ENCODE data around the gene TNRC6B. TPM values are rescaled to one million over a fixed set of nuclear protein-coding genes. Genes with fewer than 3 reads are reported as not detected.
"Not testable (repeated sequence)": the region's sequence is repeated elsewhere in the genome, so short reads cannot be mapped to it uniquely, and the experiment has no call there.

The TNRC6B gene
- total RNA-seq, 1 donor from 2014 or later, result 40.2 TPM

- intact Hi-C loops (cut with DNase I), result loop anchor here (10.0 kb wide), 1 partner anchor 226 kb away; no protein-coding TSS in a partner anchor
- DNase-seq (ENCODE audit: low spot score), result no peak
Measured at GRCh38 chr22:40270748-40271373, 93.1 kb downstream of the TNRC6B start.

- DNase-seq (ENCODE audit: low spot score), result no peak
- intact Hi-C loops (cut with DNase I), result loop anchor here (10.0 kb wide), 1 partner anchor 227 kb away; no protein-coding TSS in a partner anchor
Measured at GRCh38 chr22:40271440-40271839, 93.7 kb downstream of the TNRC6B start.

GRCh38 chr22:40273319-40273718 is 95.6 kb downstream of the TNRC6B start:
- no peak for DNase-seq (ENCODE audit: low spot score)
- intact Hi-C loops (cut with DNase I), result loop anchor here (10.0 kb wide), 1 partner anchor 229 kb away; no protein-coding TSS in a partner anchor

- DNase-seq (ENCODE audit: low spot score), result no peak
- intact Hi-C loops (cut with DNase I), result loop anchor here (10.0 kb wide), 1 partner anchor 232 kb away; no protein-coding TSS in a partner anchor
Measured at GRCh38 chr22:40276996-40277823, 99.5 kb downstream of the TNRC6B start.

- DNase-seq (ENCODE audit: low spot score), result no peak
- intact Hi-C loops (cut with DNase I), result loop anchor here (10.0 kb wide), 1 partner anchor 234 kb away; no protein-coding TSS in a partner anchor
Measured at GRCh38 chr22:40279017-40279416, 101.3 kb downstream of the TNRC6B start.

- DNase-seq (ENCODE audit: low spot score), result no peak
- intact Hi-C loops (cut with DNase I), result no loop called here
Measured at GRCh38 chr22:40281717-40282116, 104.0 kb downstream of the TNRC6B start.

- intact Hi-C loops (cut with DNase I), result no loop called here
- no peak for DNase-seq (ENCODE audit: low spot score)
Measured at GRCh38 chr22:40285513-40285912, 107.8 kb downstream of the TNRC6B start.

GRCh38 chr22:40289991-40290459 is 112.3 kb downstream of the TNRC6B start:
- intact Hi-C loops (cut with DNase I), result no loop called here

GRCh38 chr22:40290516-40290915 is 112.8 kb downstream of the TNRC6B start:
- no peak for DNase-seq (ENCODE audit: low spot score)
- intact Hi-C loops (cut with DNase I), result no loop called here

More at GRCh38 chr22:40289991-40290459, 112.3 kb downstream of the TNRC6B start:
- peak; percentile 78 for DNase-seq (ENCODE audit: low spot score)

DNA sequence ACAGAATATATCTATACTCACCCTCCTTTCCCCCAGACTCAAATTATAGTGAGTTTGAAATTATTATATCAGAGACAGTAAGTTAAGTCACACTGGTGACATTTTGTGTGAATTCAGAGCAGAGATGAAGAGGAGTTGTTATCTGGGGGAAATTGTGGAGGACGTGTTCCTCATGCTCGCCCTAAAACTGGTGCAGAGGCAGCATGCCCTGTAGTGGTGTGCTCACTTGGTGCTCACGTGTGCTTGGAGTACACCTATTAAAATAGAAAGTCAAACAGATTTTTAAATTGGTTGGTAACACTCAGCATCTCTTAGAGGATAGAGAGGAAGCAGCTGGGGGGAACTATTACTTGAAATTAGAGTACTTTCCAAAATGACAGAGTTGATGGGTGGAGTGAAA is 117.0 kb downstream of the TNRC6B start:
- DNase-seq (ENCODE audit: low spot score), result no peak
- intact Hi-C loops (cut with DNase I), result no loop called here

GRCh38 chr22:40300316-40300715 is 122.6 kb downstream of the TNRC6B start:
- no peak for DNase-seq (ENCODE audit: low spot score)
- intact Hi-C loops (cut with DNase I), result no loop called here

GRCh38 chr22:40300884-40301672 is 123.4 kb downstream of the TNRC6B start:
- DNase-seq (ENCODE audit: low spot score), result no peak
- intact Hi-C loops (cut with DNase I), result no loop called here

DNA sequence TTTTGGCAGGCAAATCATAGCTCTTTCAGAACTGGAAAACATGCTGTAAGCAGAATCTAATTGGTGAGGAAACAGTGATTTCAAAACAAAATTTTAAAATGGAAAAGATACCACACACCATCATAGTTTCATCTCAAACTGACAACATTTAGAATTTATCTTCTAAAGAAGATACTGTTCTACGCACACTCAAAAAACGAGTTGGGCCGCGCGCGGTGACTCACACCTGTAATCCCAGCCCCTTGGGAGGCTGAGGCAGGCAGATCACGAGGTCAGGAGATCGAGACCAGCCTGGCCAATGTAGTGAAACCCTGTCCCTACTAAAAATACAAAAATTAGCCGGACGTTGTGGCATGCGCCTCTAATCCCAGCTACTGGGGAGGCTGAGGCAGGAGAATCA is 124.4 kb downstream of the TNRC6B start:
- DNase-seq (ENCODE audit: low spot score), result no peak
- intact Hi-C loops (cut with DNase I), result no loop called here

GRCh38 chr22:40305625-40306024 is 127.9 kb downstream of the TNRC6B start:
- no peak for DNase-seq (ENCODE audit: low spot score)
- intact Hi-C loops (cut with DNase I), result no loop called here

- no peak for DNase-seq (ENCODE audit: low spot score)
- intact Hi-C loops (cut with DNase I), result no loop called here
Measured at GRCh38 chr22:40308999-40309573, 131.4 kb downstream of the TNRC6B start.

- intact Hi-C loops (cut with DNase I), result no loop called here
Measured at GRCh38 chr22:40309631-40310030, 131.9 kb downstream of the TNRC6B start.

DNA sequence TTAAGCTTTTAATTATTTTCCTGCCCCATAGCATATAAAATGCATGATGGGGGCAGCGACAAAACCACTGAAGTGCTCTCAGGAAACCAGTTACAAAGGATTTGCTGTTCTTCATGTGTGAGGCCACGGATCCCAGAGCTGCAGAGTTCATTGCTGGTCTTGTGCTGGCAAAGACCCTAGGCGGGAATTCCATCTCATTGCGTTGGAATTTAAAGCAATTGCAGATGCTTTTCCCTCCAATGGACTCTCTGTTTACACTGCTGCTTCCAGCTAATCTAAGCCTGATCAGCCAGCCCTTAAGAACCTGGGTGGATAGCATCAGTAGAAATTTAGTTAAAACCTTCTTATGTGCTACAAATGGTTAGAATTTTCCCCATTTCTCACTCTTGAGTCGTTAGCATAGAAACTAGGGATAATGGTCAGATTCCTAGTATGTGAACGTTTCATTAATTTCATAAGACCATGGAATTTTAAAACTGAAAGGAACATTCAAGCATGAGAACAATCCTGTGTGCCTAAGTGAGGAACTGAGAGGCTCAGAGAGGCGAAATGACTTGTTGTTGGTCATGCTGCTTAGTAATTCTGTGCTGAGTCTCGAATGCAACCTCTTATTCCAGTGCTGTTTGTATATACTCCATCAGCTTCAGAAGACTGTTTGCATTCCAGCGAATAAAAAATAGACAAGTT is 132.5 kb downstream of the TNRC6B start:
- DNase-seq (ENCODE audit: low spot score), result no peak
- intact Hi-C loops (cut with DNase I), result no loop called here

More at GRCh38 chr22:40309631-40310030, 131.9 kb downstream of the TNRC6B start:
- DNase-seq (ENCODE audit: low spot score), result no peak

GRCh38 chr22:40310768-40311120 is 133.0 kb downstream of the TNRC6B start:
- no peak for DNase-seq (ENCODE audit: low spot score)
- intact Hi-C loops (cut with DNase I), result no loop called here

DNA sequence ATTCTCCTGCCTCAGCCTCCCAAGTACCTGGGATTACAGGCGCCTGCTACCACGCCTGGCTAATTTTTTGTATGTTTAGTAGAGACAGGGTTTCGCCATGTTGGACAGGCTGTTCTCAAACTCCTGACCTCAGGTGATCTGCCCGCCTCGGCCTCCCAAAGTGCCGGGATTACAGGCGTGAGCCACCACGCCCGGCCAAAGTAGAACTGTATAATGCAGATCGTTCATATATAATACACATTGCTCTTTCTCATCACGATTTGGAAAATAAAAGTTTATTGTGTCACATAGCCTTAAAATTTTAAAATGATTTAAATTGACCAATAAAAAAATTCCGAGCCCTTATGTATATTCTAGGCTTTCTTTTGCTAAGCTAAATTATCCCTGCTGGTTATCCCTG is 133.9 kb downstream of the TNRC6B start:
- DNase-seq (ENCODE audit: low spot score); intact Hi-C loops (cut with DNase I): not testable (repeated sequence)

Data from cardiac septum (tissue), 1 donor.